GM19397 (cell line): Measurements from ENCODE around the gene ARHGEF16.

Experiments used
- ATAC-seq: cut with Tn5 transposase; IDR thresholded peaks from one replicate; pipeline ENCODE4 v1.9.1; 2021; ENCODE audit warnings: mild to moderate bottlenecking, moderate library complexity; ENCODE audit not compliant: unreplicated experiment

The ARHGEF16 gene

GRCh38 chr1:3455670-3456448 lies 1.4 kb downstream of the ARHGEF16 start:
- ATAC-seq, result no peak

GRCh38 chr1:3456449-3456963 lies 2.0 kb downstream of the ARHGEF16 start:
- ATAC-seq, result no peak

GRCh38 chr1:3456964-3457909 lies 2.8 kb downstream of the ARHGEF16 start:
- ATAC-seq, result no peak

- ATAC-seq, result no peak
These were observed 3.7 kb downstream of the ARHGEF16 start for GRCh38 chr1:3457910-3458883.

- ATAC-seq, result no peak
These were observed 4.8 kb downstream of the ARHGEF16 start for GRCh38 chr1:3459051-3459908.

- no peak for ATAC-seq
These were observed 5.6 kb downstream of the ARHGEF16 start for GRCh38 chr1:3459940-3460671.

GRCh38 chr1:3460672-3461131 lies 6.2 kb downstream of the ARHGEF16 start:
- no peak for ATAC-seq

- ATAC-seq, result no peak
These were observed 6.9 kb downstream of the ARHGEF16 start for GRCh38 chr1:3461238-3461933.

GRCh38 chr1:3461934-3462275 lies 7.4 kb downstream of the ARHGEF16 start:
- no peak for ATAC-seq

- ATAC-seq, result no peak
These were observed 8.0 kb downstream of the ARHGEF16 start for GRCh38 chr1:3462356-3463012.

- no peak for ATAC-seq
These were observed 8.5 kb downstream of the ARHGEF16 start for GRCh38 chr1:3463013-3463385.

GRCh38 chr1:3463408-3463863 lies 9.0 kb downstream of the ARHGEF16 start:
- ATAC-seq, result no peak

GRCh38 chr1:3463891-3464648 lies 9.6 kb downstream of the ARHGEF16 start:
- no peak for ATAC-seq

- no peak for ATAC-seq
These were observed 10.2 kb downstream of the ARHGEF16 start for GRCh38 chr1:3464649-3465025.

- no peak for ATAC-seq
These were observed 10.8 kb downstream of the ARHGEF16 start for GRCh38 chr1:3465091-3465934.

GRCh38 chr1:3465935-3466321 lies 11.5 kb downstream of the ARHGEF16 start:
- no peak for ATAC-seq
